HG03108 (cell line): ENCODE data around the gene CAMKV.

Experiments used
- ATAC-seq: cut with Tn5 transposase; IDR thresholded peaks from one replicate; pipeline ENCODE4 v1.9.1; 2021; ENCODE audit warnings: moderate library complexity; ENCODE audit not compliant: unreplicated experiment

The CAMKV gene

DNA sequence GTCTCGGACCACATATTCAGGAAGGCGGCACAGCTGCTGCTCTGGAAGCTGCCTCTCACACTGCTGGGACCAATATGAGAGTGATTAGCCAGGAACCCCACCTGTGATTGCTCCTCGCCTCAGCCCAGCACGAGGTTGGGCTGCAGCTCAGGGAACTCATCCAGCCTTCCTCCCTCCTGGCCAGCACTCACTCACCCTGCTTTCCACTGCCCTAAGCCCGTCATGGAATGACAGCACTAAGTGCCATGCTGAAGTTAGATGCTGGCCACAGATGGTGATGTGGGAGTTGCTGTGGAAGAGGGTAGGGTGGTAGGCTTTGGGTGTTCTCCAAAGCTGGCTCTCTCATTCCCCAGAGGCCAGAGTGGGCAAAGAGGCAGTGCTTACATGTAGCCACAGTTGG lies 26.6 kb upstream of the CAMKV start:
- ATAC-seq = no peak

DNA sequence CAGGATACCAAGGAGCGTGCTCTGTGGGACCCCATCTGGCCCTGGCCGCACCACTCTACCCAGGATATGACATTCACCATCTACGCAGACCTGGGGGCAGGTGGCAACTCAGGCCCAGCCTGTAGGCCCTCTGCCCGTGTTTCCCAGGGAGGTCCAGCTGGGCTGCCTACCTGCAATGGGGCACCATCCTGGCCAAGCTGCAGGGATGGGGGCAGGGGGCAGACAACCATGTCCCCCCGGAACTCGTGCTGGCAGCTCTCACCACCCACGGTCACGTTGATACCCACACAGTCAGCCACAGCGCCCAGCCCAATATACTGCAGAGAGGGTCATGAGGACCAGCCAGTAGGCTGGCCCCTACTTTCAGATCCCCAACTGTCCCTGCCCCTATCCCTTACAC lies 26.1 kb upstream of the CAMKV start:
- ATAC-seq = no peak

DNA sequence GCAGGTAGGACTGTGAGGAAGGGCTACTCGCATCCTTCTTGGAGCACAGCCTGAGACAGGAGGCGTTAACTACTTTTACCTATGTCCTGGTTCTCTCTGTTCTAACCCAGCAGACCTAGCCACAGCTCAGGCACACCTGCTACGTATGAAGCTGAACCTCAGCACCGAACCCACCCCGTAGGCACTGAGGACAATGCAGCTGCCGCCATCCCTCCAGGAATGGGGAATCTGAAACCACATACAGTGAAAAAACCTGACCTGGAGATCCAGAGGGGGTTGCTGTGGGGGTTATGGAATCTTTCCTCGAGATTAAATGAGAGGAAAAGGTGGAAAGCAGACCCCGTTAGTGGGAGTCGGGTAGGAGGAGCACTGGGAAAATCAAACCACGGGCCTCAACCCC lies 19.6 kb upstream of the CAMKV start:
- ATAC-seq = no peak

DNA sequence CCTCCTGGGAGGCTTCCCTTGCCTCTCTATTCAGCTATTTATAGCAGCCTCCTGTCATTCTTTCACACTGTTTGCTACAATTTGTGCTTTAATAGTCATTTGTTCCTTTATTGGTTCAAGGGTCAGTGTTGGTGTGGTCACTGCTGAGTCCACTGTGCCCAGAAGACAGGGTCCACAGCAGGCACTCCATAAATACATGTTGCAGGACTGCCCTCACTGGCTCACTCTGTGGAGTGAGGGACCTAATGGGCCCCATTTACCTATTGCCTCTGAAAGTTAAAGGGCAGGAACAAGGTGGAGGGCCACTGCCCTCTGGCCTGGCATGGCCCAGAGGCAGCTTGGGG lies 17.2 kb upstream of the CAMKV start:
- no peak for ATAC-seq

DNA sequence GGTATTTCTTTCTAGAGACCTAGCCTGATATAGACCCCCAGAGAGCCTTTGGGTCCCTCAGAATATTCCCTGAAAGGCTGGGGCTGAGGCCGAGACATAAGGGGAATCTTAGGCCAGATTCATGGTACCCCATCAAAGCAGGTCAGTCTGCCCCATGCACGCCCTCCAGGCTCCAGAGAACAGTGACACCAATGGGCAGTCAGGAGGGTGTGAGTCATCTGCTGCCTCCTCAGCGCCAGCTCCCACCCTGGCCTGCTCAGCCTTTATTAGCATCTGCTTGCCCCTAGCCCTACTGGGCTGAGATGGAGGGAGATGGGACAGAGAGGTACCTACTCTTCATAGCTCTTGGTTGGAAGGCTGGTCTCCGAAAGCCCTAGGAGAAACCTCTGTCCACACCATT lies 14.3 kb upstream of the CAMKV start:
- no peak for ATAC-seq

DNA sequence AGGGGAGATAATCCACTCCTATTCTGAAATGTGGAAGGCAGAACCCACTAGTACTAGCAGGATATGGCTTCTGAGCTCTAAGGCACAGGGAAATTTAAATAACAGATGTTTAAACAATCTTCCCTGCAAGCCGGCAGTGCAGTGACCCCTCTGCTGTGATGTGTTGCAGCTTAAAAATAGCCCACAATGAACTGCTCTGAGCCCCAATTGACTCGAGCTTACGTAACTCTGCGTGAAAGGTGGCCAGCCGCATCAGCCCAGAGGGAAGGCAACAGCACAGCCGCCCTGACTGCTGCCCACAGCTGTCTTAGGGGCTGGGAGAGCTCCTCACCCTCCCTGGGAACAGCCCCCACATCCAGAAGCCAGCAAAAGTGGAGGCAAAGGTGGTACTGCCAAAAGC lies 12.5 kb upstream of the CAMKV start:
- no peak for ATAC-seq

DNA sequence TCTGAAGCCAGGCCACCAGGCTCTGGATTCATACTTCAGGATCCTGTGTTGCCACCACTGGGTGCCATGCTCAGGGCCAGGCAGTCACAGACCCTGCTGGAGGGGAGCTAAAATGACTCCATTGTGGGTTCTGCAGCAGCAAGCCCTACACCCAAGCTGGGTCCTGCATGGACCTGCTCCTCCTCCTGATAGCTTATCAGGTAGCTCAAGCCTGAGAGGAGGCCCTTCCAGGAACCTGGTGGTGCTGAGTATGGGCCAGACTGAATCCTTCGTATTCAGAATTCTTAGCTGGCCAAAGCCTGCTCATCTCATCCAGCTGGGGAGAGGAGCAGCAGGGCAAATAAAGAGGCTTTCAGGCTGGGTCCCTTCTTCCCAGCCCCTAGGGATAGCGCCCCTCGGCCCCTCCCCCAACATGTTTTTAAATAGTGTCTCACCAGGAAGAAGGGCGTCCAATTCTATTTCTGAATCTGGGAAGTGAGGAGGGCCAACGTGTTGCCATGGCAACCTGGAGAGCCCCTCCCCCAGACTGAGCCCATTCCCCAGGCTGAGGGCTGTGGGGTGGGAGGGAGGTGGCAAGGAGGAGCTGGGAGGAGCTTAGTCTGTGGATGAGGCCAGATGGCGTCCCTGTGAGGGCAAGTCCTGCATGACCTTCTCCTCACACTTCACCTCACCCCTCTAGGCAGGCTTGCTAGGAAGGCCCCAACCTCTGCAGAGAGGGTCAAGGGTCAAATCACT lies 11.0 kb upstream of the CAMKV start:
- ATAC-seq = no peak

DNA sequence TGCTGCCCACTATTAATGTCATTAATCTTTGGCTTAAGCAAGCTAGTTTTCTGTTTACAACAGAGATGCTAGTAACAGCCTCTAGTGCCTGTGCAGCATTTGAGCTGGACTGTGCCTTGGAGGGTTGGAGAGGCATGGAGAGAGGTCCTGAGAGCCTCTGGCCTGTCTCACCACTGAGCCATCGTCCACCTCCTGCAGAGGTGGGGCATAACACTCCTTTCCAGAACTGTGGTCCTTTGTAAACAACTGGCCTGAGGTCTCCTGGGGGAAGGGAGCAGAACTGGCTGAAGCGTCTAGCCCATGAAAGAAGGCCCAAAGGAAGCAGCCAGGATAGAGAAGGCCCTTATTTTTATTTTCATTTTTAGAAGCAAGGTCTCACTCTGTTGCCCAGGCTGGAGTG lies 10.0 kb upstream of the CAMKV start:
- ATAC-seq = no peak

DNA sequence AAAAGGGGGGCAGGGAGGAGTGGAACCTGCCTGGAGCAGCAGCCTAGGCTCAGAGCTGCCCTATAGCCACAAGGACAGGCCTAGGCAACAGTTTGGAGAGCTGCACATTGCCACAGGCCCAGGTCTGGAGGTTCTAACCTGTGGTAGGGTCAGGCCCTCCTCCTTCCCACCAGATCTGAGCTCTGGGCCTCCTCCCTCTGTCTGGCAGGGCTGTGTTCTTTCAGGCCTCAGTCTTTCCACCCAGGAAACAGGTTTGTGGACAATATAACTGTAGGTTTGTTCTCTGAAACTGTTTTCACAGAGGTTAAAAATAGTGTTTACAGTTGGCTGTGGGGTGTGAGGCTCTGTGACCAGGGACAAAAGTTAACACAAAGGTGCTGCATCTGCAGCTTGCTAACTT lies 9.0 kb upstream of the CAMKV start:
- ATAC-seq = no peak

DNA sequence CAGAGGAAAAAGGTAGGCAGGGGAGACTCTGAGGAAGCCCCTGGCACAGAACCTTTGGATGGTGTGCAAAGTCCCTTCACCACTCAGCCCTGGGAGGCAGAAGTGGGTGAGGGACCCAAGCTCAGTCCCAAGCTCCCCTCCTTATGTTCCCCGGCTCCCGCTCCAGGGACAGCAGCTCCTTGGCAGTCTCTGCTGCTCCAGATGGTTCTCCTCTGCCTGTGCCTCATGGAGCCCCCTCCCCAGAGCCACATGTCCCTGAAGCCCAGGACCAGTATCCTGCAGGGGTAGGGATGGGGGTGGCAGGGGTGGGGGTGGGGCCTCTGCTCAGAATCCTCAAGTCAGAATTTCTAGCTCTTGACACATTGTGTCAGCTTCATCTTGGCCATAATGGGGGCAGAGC lies 8.0 kb upstream of the CAMKV start:
- no peak for ATAC-seq

DNA sequence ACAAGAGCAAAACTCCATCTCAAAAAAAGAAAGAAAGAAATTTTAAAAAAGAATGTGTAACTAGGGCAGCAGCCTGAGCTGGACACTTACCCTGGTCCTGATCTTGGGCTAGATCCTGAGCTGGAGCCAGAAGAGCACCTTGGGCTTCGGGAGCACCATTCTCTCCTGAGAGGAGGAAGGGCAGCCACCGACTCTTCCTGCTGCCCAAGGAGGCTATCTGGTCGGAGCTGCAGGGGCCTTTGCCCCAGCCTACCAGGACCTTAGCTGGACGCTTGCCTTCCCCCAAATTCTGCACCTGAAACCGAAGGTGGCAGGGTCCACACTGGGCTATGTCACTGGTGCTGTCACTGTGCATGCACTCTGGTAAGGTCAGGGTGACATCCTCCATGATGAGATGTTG lies 6.9 kb upstream of the CAMKV start:
- no peak for ATAC-seq

DNA sequence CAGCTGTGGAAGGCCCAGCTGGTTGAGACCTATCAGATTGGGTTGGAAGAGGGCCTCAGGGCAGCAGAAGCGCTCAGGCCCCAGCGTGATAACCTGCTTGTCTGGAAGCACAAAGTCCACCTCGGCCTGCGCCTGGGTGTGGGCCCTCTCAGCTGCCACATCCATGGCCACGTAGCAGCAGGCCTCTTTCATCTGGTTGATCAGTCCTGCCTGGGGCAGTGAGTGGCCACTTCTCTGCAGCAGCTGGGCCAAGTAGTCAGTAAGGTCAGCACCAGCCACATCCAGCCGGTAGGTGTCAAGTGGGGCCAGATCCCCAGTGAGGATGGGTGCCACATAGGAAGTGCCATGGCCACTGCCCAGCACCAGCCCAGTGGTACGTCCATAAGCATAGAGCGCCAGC lies 3.9 kb upstream of the CAMKV start:
- ATAC-seq = no peak

DNA sequence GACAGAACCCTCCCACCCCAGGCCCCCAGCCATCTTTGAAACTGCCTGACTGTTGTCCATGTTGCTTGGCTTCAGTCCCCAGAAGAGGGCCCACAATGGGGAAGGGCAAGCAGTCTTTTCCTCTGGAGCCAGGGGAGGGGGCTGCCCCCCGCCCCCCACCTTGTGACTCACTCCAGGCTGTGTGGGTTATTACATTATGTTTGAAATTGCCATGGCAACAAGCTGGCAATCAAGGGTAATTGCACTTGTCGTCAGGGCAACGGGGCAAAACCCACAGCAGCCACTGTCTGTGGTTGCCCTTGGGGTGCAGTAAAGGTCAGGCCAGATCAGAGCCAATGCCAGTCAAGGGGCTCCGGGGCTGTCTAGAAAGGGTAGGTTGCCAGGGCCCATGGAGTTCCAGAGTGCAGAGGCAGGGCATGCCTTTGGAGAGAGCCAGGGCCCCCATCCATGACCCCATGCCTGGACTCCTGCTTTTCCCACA lies 3.1 kb upstream of the CAMKV start:
- no peak for ATAC-seq

DNA sequence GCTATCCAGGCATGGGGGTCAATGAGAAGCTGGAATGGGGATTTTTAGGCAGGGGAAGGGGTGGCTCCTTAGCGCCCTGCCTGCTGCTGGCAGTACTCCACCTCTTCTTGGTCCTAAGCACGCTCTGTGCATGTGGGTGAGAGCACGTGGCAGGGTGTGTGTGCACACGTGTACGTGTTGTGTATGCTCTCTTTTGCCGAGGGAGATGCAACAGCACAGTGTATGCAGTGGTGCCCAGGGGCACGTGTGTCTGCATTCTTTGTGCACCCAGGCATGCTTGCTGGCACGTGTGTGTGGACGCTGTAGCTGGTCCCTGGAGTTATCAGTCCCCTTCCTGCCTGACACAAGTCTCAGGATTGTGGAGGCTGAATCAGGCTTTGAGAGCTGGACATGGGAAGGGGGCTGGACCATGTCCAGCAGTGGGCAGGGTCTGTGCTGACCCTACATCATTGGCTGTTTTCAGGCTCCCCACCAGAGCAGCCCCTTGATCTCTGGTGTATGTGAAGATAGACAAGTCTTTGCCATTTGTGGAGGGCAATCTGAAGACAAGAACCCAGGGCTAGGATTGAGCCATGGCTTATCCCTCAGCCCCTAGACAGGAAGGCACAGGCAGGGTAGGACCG lies 1.9 kb upstream of the CAMKV start:
- no peak for ATAC-seq

DNA sequence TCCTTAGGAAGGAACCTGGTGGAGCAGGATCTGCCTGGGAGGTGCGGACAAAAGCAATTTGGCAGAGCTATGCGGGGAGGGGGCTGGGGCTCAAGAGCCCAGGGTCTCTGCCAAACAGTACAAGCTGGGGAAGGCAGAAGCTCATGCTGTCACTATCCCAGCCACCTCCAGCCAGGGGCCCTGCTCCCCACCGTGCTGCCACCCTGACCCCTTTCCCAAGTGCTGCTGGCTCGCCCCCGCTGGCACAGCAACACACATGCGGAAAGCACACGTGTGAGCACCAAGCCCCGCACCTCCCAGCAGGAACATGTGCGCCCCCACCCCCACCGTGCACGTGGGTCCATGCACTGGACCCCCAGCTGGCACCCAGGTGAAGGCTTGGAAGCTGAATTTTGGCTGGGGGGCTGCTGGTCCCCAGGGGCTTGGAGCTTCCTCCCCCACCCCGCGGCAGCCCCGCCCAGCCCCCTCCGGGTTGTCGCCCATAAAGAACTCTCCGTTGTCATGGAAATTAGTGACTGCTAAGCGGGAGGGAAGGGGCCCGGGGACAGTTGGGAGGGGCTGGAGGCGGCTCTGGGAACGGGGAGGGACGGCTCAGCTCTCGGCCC lies 742 bp downstream of the CAMKV start:
- no peak for ATAC-seq

DNA sequence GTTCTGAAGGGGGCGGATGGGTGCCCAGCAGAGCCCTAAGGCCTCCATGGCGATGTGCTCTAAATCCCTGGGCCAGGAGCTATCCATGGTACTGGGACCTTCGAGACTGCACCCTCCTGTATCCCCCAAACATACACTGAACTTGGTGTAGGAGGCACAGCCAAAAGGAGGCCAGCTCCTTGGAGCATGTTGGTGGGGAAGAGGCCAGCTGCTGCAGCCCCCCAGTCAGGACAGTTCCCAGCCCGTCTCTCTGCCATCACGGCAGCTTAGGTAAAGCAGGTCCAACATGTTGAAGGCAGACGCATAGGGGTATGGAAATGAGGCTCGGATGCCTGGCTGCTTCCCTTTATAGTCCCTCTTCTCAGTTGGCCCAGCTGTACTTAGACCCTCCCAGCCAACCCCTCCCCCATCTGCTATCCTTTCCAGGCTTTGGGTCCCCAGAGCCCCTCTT lies 1.8 kb downstream of the CAMKV start:
- no peak for ATAC-seq

DNA sequence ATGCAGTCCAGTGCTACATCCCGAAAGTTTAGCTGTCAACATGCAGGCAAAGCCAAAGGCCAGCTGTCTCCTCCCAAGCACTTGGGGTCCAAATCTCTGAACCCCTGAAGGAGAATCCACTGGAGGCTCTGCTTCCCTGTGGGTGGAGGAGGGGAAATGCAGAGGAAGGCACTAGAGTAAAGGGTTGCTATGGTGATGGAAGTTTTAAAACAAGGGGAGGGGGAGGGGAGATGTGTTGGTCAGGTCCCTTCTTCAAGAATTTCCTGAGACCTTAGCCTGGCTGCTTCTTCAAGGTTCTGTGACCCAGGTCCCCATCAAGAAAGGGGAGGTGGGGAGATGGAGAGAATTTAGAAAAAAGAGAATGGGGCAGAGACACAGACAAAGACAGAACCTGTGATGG lies 2.3 kb downstream of the CAMKV start:
- no peak for ATAC-seq

DNA sequence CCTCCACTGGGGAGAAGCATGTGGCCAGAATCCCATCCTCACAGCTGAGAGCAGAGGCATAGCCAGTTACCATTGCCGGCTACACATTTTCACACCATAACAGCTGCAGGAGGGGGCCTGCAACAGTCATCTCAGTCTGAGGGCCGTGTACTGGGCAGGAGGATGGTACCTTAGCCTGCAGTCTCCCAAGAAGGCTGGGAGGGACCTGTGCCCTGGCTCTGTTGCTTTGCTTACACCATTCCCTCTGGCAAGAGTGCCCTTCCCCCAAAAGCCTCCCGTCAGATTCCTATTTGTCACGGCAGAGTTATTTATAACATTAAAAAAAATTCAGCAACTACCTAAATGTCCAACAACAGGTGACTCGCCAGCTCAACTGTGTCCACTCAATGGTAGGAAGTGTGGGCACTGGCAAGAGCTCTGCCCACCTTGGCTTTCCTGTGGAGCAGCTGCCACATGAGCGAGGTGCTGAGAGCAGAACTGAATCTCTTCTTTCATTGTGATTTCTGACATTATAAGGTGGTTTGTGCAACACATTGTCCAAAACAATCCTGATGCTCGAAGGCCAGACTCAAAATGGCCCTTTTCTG lies 4.4 kb downstream of the CAMKV start:
- no peak for ATAC-seq

DNA sequence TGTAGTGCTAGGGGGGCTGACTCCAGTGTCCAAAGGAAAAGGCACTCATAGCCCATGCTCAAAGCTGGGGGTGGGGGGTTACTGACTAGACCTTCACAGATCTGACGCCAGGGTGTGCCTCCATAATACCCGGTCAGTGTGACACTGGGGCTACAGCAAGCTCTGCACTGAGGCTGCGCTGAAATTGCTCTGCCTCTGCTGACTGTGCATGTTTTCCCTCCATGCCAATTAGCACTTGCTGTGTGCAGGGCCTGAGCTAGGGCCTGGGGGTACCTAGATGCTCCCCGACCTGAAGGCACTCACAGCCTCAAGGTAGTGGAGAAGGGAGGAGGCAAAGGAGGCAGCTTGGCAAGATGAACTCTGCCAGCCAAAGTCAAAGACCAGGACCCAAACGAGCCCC lies 5.2 kb downstream of the CAMKV start:
- ATAC-seq = no peak

DNA sequence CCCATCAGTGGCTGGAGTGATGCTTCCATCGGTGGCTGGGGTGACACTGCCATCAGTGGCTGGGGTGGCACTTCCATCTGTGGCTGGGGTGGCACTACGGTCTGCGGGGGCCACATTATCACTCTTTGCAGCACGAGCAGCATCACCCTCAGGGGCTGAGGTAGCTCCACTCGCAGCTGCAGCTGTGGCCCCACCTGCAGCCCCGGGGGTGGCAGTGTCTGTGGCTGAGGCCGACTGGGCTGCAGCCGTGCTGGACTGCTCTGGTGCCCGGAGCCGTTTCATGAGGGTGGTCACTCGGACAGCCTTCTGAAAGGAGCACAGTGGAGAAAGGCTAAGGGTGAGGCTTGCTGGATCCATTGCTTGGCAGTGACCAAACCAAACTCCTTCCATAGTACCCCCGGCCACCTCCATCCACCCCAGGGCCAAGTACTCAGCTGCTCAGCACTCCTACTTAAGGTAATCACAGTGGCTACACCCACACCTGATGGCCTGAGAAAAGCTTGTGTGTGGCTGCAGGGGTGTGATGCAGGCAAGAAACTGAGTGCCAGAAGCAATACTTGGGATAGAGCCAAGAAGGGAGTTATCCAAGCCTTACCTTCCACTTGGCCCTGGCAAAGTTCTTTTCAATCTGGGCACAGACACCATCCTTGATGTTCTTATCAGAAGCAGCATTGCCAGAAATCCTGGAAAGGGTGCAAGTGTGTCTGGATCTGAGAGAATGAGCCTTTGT lies 10.0 kb downstream of the CAMKV start:
- ATAC-seq = no peak

DNA sequence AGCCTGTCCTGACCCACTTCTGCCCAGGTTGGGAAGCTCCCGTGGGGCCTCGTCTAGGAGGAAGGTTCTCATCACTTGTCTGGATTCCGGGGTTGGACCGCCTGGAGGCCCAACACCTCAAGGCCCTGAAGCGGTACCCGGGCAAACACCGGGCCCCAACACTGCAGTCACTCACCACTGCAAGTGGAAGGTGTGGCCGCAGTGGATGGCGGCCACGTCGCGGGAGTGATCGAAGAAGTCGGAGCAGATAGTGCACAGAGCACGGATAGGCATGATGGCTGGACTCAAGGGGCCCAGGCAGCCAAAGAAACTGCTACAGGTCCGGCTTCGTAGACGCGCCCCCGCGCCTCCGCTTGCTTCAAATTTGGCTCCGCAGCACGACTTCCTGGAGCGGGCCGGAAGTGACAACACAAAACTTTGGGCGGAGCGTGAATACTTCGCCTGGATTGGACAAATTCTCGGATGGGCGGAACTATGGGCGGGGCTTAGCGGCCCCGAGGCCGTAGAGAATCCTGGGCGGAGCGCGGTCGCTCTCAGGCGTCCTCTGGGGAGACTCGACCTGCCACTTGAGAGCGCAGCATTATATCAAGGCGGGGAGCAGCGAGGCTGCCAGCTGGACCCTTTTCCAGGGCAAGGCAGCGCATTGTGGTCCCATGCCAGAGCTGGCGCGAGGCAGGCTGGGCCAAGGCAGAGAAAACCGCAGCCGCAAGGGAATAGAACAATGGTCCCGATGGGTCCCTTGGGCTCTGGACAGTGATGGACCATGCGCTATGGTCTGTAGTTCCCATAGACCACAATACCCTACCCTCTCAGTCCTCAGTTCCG lies 13.3 kb downstream of the CAMKV start, which contains the start of gene TRAIP:
TRAIP (minus strand) TSS at position 384 of the 825 bp plus-strand sequence; CDS start at position 273, 111 bp downstream.
- ATAC-seq = peak; percentile 98
